ENCODE data around the gene HELB.

HELB gene

GRCh38 chr12:66268562-66268961 is 33.7 kb upstream of the HELB start:
- ATAC-seq (ENCODE audit: low read depth) (no peak), DNase-seq (ENCODE audit: low spot score) (no peak)
- peaks cover 1% of the 10 kb centered on the region for H3K9me3 ChIP-seq (ENCODE audit: severe bottlenecking)
- H3K27me3 ChIP-seq (ENCODE audit: insufficient read depth, poor library complexity, severe bottlenecking): no peaks in the 10 kb centered on the region
- TF ChIP-seq CTCF (IDR thresholded peaks at IDR 0.05; ENCODE audit: poor library complexity, severe bottlenecking): no peak
- H3K27ac ChIP-seq (ENCODE audit: poor library complexity, severe bottlenecking): no peak overlapping the region
- no peaks in the 10 kb centered on the region for H3K36me3 ChIP-seq (ENCODE audit: low read depth)
- no peak overlapping the region for H3K4me3 ChIP-seq (ENCODE audit: severe bottlenecking)
- peaks cover 3% of the 10 kb centered on the region for H3K4me1 ChIP-seq (ENCODE audit: insufficient read depth, poor library complexity, severe bottlenecking)

GRCh38 chr12:66269142-66269541 is 33.2 kb upstream of the HELB start:
- no peaks in the 10 kb centered on the region for H3K27me3 ChIP-seq (ENCODE audit: insufficient read depth, poor library complexity, severe bottlenecking)
- H3K9me3 ChIP-seq (ENCODE audit: severe bottlenecking): peaks cover 1% of the 10 kb centered on the region
- H3K4me1 ChIP-seq (ENCODE audit: insufficient read depth, poor library complexity, severe bottlenecking): peaks cover 3% of the 10 kb centered on the region
- no peak for DNase-seq (ENCODE audit: low spot score)
- ATAC-seq (ENCODE audit: low read depth): no peak
- no peaks in the 10 kb centered on the region for H3K36me3 ChIP-seq (ENCODE audit: low read depth)
- H3K4me3 ChIP-seq (ENCODE audit: severe bottlenecking): no peak overlapping the region
- TF ChIP-seq CTCF (IDR thresholded peaks at IDR 0.05; ENCODE audit: poor library complexity, severe bottlenecking): no peak
- no peak overlapping the region for H3K27ac ChIP-seq (ENCODE audit: poor library complexity, severe bottlenecking)

GRCh38 chr12:66269757-66270383 is 32.4 kb upstream of the HELB start:
- H3K27me3 ChIP-seq (ENCODE audit: insufficient read depth, poor library complexity, severe bottlenecking): no peaks in the 10 kb centered on the region
- TF ChIP-seq CTCF (IDR thresholded peaks at IDR 0.05; ENCODE audit: poor library complexity, severe bottlenecking): peak; percentile 83

GRCh38 chr12:66270613-66271012 is 31.7 kb upstream of the HELB start:
- Histone ChIP-seq H3K9me3 (ENCODE audit: severe bottlenecking) (peaks cover 1% of the 10 kb centered on the region), H3K27ac (ENCODE audit: poor library complexity, severe bottlenecking) (no peak overlapping the region), H3K36me3 (ENCODE audit: low read depth) (no peaks in the 10 kb centered on the region), H3K27me3 (ENCODE audit: insufficient read depth, poor library complexity, severe bottlenecking) (no peaks in the 10 kb centered on the region), H3K4me3 (ENCODE audit: severe bottlenecking) (no peak overlapping the region), H3K4me1 (ENCODE audit: insufficient read depth, poor library complexity, severe bottlenecking) (peaks cover 3% of the 10 kb centered on the region)
- DNase-seq (ENCODE audit: low spot score): no peak
- no peak for TF ChIP-seq CTCF (IDR thresholded peaks at IDR 0.05; ENCODE audit: poor library complexity, severe bottlenecking)
- ATAC-seq (ENCODE audit: low read depth): no peak

More at GRCh38 chr12:66269757-66270383, 32.4 kb upstream of the HELB start:
- peaks cover 3% of the 10 kb centered on the region for H3K4me1 ChIP-seq (ENCODE audit: insufficient read depth, poor library complexity, severe bottlenecking)
- no peak for DNase-seq (ENCODE audit: low spot score)
- no peak overlapping the region for H3K4me3 ChIP-seq (ENCODE audit: severe bottlenecking)
- peak; percentile 58; the same call in 2 of the 3 replicates for ATAC-seq (ENCODE audit: low read depth)
- peaks cover 1% of the 10 kb centered on the region for H3K9me3 ChIP-seq (ENCODE audit: severe bottlenecking)
- no peaks in the 10 kb centered on the region for H3K36me3 ChIP-seq (ENCODE audit: low read depth)
- H3K27ac ChIP-seq (ENCODE audit: poor library complexity, severe bottlenecking): no peak overlapping the region

- H3K4me1 ChIP-seq (ENCODE audit: insufficient read depth, poor library complexity, severe bottlenecking): peaks cover 3% of the 10 kb centered on the region
- no peak for TF ChIP-seq CTCF (IDR thresholded peaks at IDR 0.05; ENCODE audit: poor library complexity, severe bottlenecking)
- H3K9me3 ChIP-seq (ENCODE audit: severe bottlenecking): peaks cover 1% of the 10 kb centered on the region
- H3K27ac ChIP-seq (ENCODE audit: poor library complexity, severe bottlenecking): no peak overlapping the region
- H3K4me3 ChIP-seq (ENCODE audit: severe bottlenecking): no peak overlapping the region
- no peaks in the 10 kb centered on the region for H3K36me3 ChIP-seq (ENCODE audit: low read depth)
- H3K27me3 ChIP-seq (ENCODE audit: insufficient read depth, poor library complexity, severe bottlenecking): no peaks in the 10 kb centered on the region
- no peak for DNase-seq (ENCODE audit: low spot score)
- ATAC-seq (ENCODE audit: low read depth): no peak
Measured at GRCh38 chr12:66272650-66273049, 29.6 kb upstream of the HELB start.
